ENCODE measurements around the gene LRRC37B.

DNA sequence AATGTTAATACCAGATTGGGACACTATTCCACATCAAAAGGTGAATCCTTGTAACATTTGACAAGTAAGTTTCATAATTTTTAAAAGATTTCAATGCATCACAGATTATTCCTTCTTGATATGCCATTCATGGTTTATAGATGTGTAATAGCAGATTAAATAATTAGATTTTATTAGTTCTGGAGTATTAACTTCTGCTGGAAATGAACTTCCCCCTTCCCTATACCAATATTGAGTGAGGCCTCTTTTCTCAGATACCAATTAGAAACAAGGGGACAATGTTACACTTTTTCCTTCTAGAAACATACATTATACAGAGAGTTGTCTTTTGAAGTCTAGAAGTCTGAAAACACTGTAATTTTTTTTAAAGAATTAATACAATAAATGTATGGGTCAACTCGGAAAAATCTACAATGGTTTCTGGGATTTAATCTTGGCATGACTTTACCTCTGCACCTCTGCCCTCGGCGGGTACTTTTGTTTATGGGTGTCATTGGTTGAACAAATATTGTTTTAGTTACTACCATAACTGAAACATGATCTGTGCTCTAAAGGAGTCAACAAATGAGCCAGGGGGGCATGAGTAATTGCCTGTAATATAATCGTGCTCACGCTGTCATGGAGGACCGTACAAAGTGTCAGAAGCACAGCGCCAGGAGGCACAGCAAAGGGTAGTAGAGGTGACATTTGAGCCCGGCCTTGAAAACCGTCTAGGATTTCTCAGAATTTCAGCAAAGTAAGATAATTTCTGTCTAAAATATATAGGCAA lies 8.2 kb downstream of the LRRC37B start:
- TF ChIP-seq, protein P1, sequence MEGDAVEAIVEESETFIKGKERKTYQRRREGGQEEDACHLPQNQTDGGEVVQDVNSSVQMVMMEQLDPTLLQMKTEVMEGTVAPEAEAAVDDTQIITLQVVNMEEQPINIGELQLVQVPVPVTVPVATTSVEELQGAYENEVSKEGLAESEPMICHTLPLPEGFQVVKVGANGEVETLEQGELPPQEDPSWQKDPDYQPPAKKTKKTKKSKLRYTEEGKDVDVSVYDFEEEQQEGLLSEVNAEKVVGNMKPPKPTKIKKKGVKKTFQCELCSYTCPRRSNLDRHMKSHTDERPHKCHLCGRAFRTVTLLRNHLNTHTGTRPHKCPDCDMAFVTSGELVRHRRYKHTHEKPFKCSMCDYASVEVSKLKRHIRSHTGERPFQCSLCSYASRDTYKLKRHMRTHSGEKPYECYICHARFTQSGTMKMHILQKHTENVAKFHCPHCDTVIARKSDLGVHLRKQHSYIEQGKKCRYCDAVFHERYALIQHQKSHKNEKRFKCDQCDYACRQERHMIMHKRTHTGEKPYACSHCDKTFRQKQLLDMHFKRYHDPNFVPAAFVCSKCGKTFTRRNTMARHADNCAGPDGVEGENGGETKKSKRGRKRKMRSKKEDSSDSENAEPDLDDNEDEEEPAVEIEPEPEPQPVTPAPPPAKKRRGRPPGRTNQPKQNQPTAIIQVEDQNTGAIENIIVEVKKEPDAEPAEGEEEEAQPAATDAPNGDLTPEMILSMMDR (IDR thresholded peaks at IDR 0.05; ENCODE audit: low read depth, low read length, poor library complexity, severe bottlenecking): no peak
- TF ChIP-seq EZH2phosphoT487 (IDR thresholded peaks at IDR 0.05; ENCODE audit: borderline replicate concordance, low read length): no peak

Measured in DOHH2 (cell line).